H9 (cell line): ENCODE measurements around the gene UBQLN4. TPM values are rescaled to one million over a fixed set of nuclear protein-coding genes. Genes with fewer than 3 reads are reported as not detected.

ENCODE experiments used
- DNase-seq: peaks from one replicate; pipeline ENCODE4 v3.0.0-alpha.2; 2017
- H2AFZ ChIP-seq: one replicate; pipeline ENCODE4 v1.6.1; 2013; ENCODE audit warnings: mild to moderate bottlenecking, low read length, control low read depth, moderate library complexity
- H2AK5ac ChIP-seq: 2 replicates; pipeline ENCODE4 v1.6.1; 2013; ENCODE audit warnings: low read length, control low read depth, mixed read lengths; ENCODE audit not compliant: insufficient read length
- H2BK120ac ChIP-seq: one replicate; pipeline ENCODE4 v1.6.1; 2013; ENCODE audit warnings: low read depth, mild to moderate bottlenecking, low read length, control low read depth, inconsistent platforms; ENCODE audit not compliant: poor library complexity, severe bottlenecking
- H2BK12ac ChIP-seq: 2 replicates; pipeline ENCODE4 v1.6.1; 2013; ENCODE audit warnings: low read length, control low read depth, mixed read lengths, low read depth; ENCODE audit not compliant: insufficient read length
- H2BK15ac ChIP-seq: 2 replicates; pipeline ENCODE4 v1.6.1; 2013; ENCODE audit warnings: low read depth, low read length, control low read depth
- H2BK20ac ChIP-seq: one replicate; pipeline ENCODE4 v1.6.1; 2013; ENCODE audit warnings: low read depth, mild to moderate bottlenecking, low read length, control low read depth, inconsistent platforms; ENCODE audit not compliant: poor library complexity, severe bottlenecking
- H2BK5ac ChIP-seq: 2 replicates; pipeline ENCODE4 v1.6.1; 2013; ENCODE audit warnings: low read length, control low read depth, mixed read lengths; ENCODE audit not compliant: insufficient read length
- H3K14ac ChIP-seq: 2 replicates; pipeline ENCODE4 v1.6.1; 2013; ENCODE audit warnings: low read length, control low read depth; ENCODE audit not compliant: insufficient read depth
- H3K18ac ChIP-seq: 2 replicates; pipeline ENCODE4 v1.6.1; 2013; ENCODE audit warnings: low read depth, mild to moderate bottlenecking, mixed read lengths, low read length, control low read depth; ENCODE audit not compliant: insufficient read length
- H3K23ac ChIP-seq: 2 replicates; pipeline ENCODE4 v1.6.1; 2013; ENCODE audit warnings: low read length, control low read depth, mixed read lengths, low read depth; ENCODE audit not compliant: insufficient read length
- H3K23me2 ChIP-seq: 2 replicates; pipeline ENCODE4 v1.6.1; 2013; ENCODE audit warnings: low read depth, mild to moderate bottlenecking, mixed read lengths, low read length, control low read depth; ENCODE audit not compliant: insufficient read length, poor library complexity, severe bottlenecking
- H3K27ac ChIP-seq: 2 replicates; pipeline ENCODE4 v1.5.1; 2013; ENCODE audit warnings: low read length, control low read depth, mixed read lengths, low read depth; ENCODE audit not compliant: insufficient read length
- H3K27me3 ChIP-seq: 2 replicates; pipeline ENCODE4 v1.6.1; 2013; ENCODE audit warnings: low read length, control low read depth, inconsistent platforms; ENCODE audit not compliant: insufficient read depth
- H3K4ac ChIP-seq: 2 replicates; pipeline ENCODE4 v1.6.1; 2013; ENCODE audit warnings: low read depth, mild to moderate bottlenecking, control low read depth, inconsistent platforms, low read length, moderate library complexity
- H3K4me1 ChIP-seq: 2 replicates; pipeline ENCODE4 v1.6.1; 2013; ENCODE audit warnings: low read length, control low read depth, inconsistent platforms; ENCODE audit not compliant: insufficient read depth
- H3K4me2 ChIP-seq: 2 replicates; pipeline ENCODE4 v1.6.1; 2013; ENCODE audit warnings: low read length, control low read depth, mixed read lengths; ENCODE audit not compliant: insufficient read length, insufficient read depth
- H3K56ac ChIP-seq: 2 replicates; pipeline ENCODE4 v1.6.1; 2013; ENCODE audit warnings: low read depth, mild to moderate bottlenecking, mixed read lengths, low read length, control low read depth; ENCODE audit not compliant: insufficient read length
- H3K79me1 ChIP-seq: 2 replicates; pipeline ENCODE4 v1.6.1; 2013; ENCODE audit warnings: low read depth, mild to moderate bottlenecking, moderate library complexity, low read length, control low read depth, inconsistent platforms; ENCODE audit not compliant: insufficient read depth, poor library complexity, severe bottlenecking
- H3K79me2 ChIP-seq: 2 replicates; pipeline ENCODE4 v1.6.1; 2013; ENCODE audit warnings: low read length, control low read depth, inconsistent platforms; ENCODE audit not compliant: insufficient read depth
- H3K9ac ChIP-seq: 2 replicates; pipeline ENCODE4 v1.6.1; 2013; ENCODE audit warnings: low read length, control low read depth, mixed read lengths; ENCODE audit not compliant: insufficient read length; ENCODE audit errors: extremely low read depth
- H3K9me3 ChIP-seq: one replicate; pipeline ENCODE4 v1.6.1; 2013; ENCODE audit warnings: low read depth, low read length, inconsistent platforms; ENCODE audit not compliant: control insufficient read depth
- H3T11ph ChIP-seq: one replicate; pipeline ENCODE4 v1.6.1; 2013; ENCODE audit warnings: mild to moderate bottlenecking, low read length, control low read depth, inconsistent platforms
- H4K20me1 ChIP-seq: one replicate; pipeline ENCODE4 v1.6.1; 2013; ENCODE audit not compliant: control insufficient read depth, insufficient read length, insufficient read depth
- H4K5ac ChIP-seq: 2 replicates; pipeline ENCODE4 v1.6.1; 2013; ENCODE audit warnings: low read depth, mild to moderate bottlenecking, mixed read lengths, low read length, control low read depth; ENCODE audit not compliant: insufficient read length
- H4K8ac ChIP-seq: replicated peaks from 2 replicates; pipeline ENCODE4 v1.6.1; 2013; ENCODE audit warnings: low read length, control low read depth, mixed read lengths, low read depth; ENCODE audit not compliant: insufficient read length
- H4K91ac ChIP-seq: 2 replicates; pipeline ENCODE4 v1.6.1; 2013; ENCODE audit warnings: low read depth, mild to moderate bottlenecking, moderate library complexity, mixed read lengths, low read length, control low read depth; ENCODE audit not compliant: insufficient read length
- H3K27ac Mint-ChIP-seq, 3 experiments: 2 replicates in 2 of 3; 3 replicates in 1 of 3; pipeline ENCODE4 v1.8.0; 2020 to 2021; ENCODE audit warnings: mixed read lengths in 3 of 3, mild to moderate bottlenecking in 1 of 3, moderate library complexity in 1 of 3
- H3K27me3 Mint-ChIP-seq: 2 replicates; pipeline ENCODE4 v1.8.0; 2021; ENCODE audit warnings: low read depth, mild to moderate bottlenecking, moderate library complexity, mixed read lengths
- H3K36me3 Mint-ChIP-seq, 3 experiments: 2 replicates in 2 of 3; 3 replicates in 1 of 3; pipeline ENCODE4 v1.8.0; 2020 to 2021; ENCODE audit warnings: low read depth in 3 of 3, mixed read lengths in 3 of 3; ENCODE audit not compliant: insufficient read depth in 1 of 3
- H3K4me1 Mint-ChIP-seq, 2 experiments: 2 replicates each; pipeline ENCODE4 v1.8.0; 2020; ENCODE audit warnings: mixed read lengths in 2 of 2
- H3K4me3 Mint-ChIP-seq, 2 experiments: 2 replicates in 1 of 2; 3 replicates in 1 of 2; pipeline ENCODE4 v1.8.0; 2020 to 2021; ENCODE audit warnings: mild to moderate bottlenecking in 2 of 2, mixed read lengths in 2 of 2, moderate library complexity in 1 of 2
- H3K9me3 Mint-ChIP-seq, 2 experiments: 2 replicates in 1 of 2; 3 replicates in 1 of 2; pipeline ENCODE4 v1.8.0; 2020; ENCODE audit warnings: mild to moderate bottlenecking in 2 of 2, mixed read lengths in 2 of 2, moderate library complexity in 1 of 2
- WGBS: extraction: QIAGEN DNeasy Blood & Tissue Kit; methylation state at CpG from one replicate; pipeline ENCODE4 v1.1.7; 2013; ENCODE audit warnings: missing lambda C conversion rate, low lambda C conversion rate, mixed read lengths; ENCODE audit not compliant: insufficient read length; ENCODE audit errors: extremely low coverage; 5-methylcytosine and 5-hydroxymethylcytosine counted together
- total RNA-seq: library from RNA; stranded (reverse); gene quantifications from 2 replicates; pipeline ENCODE4 v1.2.1, GENCODE V29; 2021
- TF ChIP-seq, protein P1 (sequence below): fragments of 200-600 bp; sonication (generic); conservative IDR thresholded peaks from 3 replicates; pipeline ENCODE4 v1.8.0; 2021; ENCODE audit warnings: antibody characterized with exemption, mild to moderate bottlenecking

UBQLN4 gene
- total RNA-seq, 1 experiment from 2014 or later = 49.4 TPM

DNA sequence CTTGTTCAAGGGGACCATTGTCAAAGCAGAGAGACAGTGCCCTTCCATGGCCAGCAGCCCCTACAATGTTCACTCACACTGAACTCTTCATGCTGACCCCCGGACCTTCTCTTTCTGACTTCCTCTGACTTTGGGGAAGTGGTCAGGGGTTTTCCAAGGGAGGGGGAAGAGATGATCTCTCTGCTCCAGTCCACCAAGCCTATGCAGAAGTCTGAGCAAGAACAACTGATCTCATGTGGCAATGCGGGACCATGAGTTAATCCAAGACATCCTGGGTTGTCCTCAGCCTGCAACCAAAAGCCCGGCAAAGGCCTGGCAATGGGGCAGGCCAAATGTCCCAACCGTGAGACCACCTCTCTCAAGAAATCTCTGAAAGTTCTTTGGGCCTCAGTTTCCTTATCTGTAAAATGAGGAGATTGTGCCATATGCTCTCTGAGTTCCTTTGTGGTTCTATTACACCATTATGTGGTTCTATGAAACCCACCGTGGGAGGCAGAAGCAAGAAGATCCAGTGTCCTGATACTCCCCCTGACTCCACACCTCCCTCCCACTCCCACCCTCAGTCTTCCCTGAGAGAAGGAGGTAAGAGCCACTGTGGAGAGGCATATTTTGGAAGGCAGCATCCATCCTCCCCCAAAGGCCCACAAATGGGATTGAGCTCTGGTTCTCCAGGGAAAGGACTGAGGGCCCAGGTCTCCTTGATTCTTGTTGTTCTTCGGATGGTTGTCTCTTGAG, 63.4 kb downstream of the UBQLN4 start:
- no peak overlapping the region for H2AFZ ChIP-seq
- H2BK15ac ChIP-seq = no peak overlapping the region
- Mint-ChIP-seq H3K36me3 (no peaks in the 10 kb centered on the region), H3K27ac (no peak overlapping the region), H3K4me1 (peaks cover 23 to 29% of the 10 kb centered on the region in 2 experiments), H3K27me3 (peaks cover 4% of the 10 kb centered on the region), H3K9me3 (no peaks in the 10 kb centered on the region), H3K4me3 (no peak overlapping the region)
- H3K18ac ChIP-seq = no peak overlapping the region
- no peak overlapping the region for H3K4me2 ChIP-seq
- H3K4ac ChIP-seq = no peak overlapping the region
- H2BK5ac ChIP-seq = no peak overlapping the region
- H4K5ac ChIP-seq = no peak overlapping the region
- H3K9ac ChIP-seq = no peak overlapping the region
- no peaks in the 10 kb centered on the region for H3K27me3 ChIP-seq
- no peaks in the 10 kb centered on the region for H4K20me1 ChIP-seq
- H2AK5ac ChIP-seq = no peak overlapping the region
- no peaks in the 10 kb centered on the region for H3K79me1 ChIP-seq
- no peaks in the 10 kb centered on the region for H3K23me2 ChIP-seq
- no peaks in the 10 kb centered on the region for H3K4me1 ChIP-seq
- H3K56ac ChIP-seq = no peak overlapping the region
- H2BK12ac ChIP-seq = no peak overlapping the region
- H2BK20ac ChIP-seq = no peak overlapping the region
- TF ChIP-seq, protein P1, sequence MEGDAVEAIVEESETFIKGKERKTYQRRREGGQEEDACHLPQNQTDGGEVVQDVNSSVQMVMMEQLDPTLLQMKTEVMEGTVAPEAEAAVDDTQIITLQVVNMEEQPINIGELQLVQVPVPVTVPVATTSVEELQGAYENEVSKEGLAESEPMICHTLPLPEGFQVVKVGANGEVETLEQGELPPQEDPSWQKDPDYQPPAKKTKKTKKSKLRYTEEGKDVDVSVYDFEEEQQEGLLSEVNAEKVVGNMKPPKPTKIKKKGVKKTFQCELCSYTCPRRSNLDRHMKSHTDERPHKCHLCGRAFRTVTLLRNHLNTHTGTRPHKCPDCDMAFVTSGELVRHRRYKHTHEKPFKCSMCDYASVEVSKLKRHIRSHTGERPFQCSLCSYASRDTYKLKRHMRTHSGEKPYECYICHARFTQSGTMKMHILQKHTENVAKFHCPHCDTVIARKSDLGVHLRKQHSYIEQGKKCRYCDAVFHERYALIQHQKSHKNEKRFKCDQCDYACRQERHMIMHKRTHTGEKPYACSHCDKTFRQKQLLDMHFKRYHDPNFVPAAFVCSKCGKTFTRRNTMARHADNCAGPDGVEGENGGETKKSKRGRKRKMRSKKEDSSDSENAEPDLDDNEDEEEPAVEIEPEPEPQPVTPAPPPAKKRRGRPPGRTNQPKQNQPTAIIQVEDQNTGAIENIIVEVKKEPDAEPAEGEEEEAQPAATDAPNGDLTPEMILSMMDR = no peak
- H4K91ac ChIP-seq = no peak overlapping the region
- H3K14ac ChIP-seq = no peak overlapping the region
- H3K9me3 ChIP-seq = no peaks in the 10 kb centered on the region
- H4K8ac ChIP-seq = no peak overlapping the region
- H2BK120ac ChIP-seq = no peak overlapping the region
- DNase-seq = no peak
- H3K79me2 ChIP-seq = no peaks in the 10 kb centered on the region
- H3K23ac ChIP-seq = no peak overlapping the region
- H3K27ac ChIP-seq = no peak overlapping the region
- no peak overlapping the region for H3T11ph ChIP-seq
- WGBS = no CpG with 5 or more reads among the region's 6 CpGs
